ENCODE results near the gene YJEFN3. TPM values are rescaled to one million over a fixed set of nuclear protein-coding genes. Genes with fewer than 3 reads are reported as not detected.

YJEFN3 gene
- total RNA-seq, 1 experiment from 2014 or later = 6.1 TPM

DNA sequence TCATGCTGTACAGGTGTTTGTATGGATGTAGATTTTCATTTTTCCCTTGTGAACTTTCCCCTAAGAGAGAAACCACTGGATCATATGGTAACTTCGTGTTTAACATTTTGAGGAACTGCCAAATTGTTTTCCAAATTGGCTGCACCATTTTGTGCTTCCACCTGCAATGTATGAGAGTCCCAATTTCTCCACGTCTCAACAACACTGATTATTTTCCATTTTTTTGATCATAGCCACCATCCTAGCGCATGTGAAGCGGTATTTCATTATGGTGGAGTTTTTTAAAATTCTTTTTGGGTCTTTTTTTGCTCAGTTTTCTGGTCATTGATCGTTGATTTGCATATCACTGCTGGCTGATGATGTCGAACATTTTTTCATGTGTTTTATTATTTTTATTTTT lies 7.7 kb upstream of the YJEFN3 start:
- no peak overlapping the region for H3K27ac ChIP-seq (ENCODE audit: low read length)
- H3K27me3 ChIP-seq (ENCODE audit: control insufficient read depth, insufficient read depth, low read length) = no peaks in the 10 kb centered on the region
- CTCF ChIA-PET = no interaction called here
- ATAC-seq (no peak), DNase-seq (ENCODE audit: low read depth, low spot score) (no peak)
- TSS peak; percentile 20 for BruUV-seq (replicated peaks)
- no peaks in the 10 kb centered on the region for H3K9me3 ChIP-seq (ENCODE audit: control insufficient read depth, insufficient read depth, low read depth, low read length)
- in situ Hi-C loops (cut with HindIII; ENCODE audit: low pct_unique_long_range_greater_than_20kb, low sequenced_read_pairs) (no loop called here), intact Hi-C loops (cut with micrococcal nuclease; ENCODE audit: unreplicated experiment) (no loop called here)
- H3K4me1 ChIP-seq (ENCODE audit: control insufficient read depth, insufficient read depth, low read length) = no peaks in the 10 kb centered on the region; the same call in 1 of the 2 replicates
- POLR2A ChIA-PET = no interaction called here
- H3K36me3 ChIP-seq (ENCODE audit: control insufficient read depth, insufficient read depth, low read length) = 0 out of 2 replicates have a peak, but pooled peaks cover 2% of the 10 kb centered on the region
- TF ChIP-seq, protein P1, sequence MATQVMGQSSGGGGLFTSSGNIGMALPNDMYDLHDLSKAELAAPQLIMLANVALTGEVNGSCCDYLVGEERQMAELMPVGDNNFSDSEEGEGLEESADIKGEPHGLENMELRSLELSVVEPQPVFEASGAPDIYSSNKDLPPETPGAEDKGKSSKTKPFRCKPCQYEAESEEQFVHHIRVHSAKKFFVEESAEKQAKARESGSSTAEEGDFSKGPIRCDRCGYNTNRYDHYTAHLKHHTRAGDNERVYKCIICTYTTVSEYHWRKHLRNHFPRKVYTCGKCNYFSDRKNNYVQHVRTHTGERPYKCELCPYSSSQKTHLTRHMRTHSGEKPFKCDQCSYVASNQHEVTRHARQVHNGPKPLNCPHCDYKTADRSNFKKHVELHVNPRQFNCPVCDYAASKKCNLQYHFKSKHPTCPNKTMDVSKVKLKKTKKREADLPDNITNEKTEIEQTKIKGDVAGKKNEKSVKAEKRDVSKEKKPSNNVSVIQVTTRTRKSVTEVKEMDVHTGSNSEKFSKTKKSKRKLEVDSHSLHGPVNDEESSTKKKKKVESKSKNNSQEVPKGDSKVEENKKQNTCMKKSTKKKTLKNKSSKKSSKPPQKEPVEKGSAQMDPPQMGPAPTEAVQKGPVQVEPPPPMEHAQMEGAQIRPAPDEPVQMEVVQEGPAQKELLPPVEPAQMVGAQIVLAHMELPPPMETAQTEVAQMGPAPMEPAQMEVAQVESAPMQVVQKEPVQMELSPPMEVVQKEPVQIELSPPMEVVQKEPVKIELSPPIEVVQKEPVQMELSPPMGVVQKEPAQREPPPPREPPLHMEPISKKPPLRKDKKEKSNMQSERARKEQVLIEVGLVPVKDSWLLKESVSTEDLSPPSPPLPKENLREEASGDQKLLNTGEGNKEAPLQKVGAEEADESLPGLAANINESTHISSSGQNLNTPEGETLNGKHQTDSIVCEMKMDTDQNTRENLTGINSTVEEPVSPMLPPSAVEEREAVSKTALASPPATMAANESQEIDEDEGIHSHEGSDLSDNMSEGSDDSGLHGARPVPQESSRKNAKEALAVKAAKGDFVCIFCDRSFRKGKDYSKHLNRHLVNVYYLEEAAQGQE (IDR thresholded peaks at IDR 0.05; ENCODE audit: insufficient read depth in 1 of 2, low read depth in 2 of 2, low read length in 1 of 2) = no peak
- TF ChIP-seq, protein P2, sequence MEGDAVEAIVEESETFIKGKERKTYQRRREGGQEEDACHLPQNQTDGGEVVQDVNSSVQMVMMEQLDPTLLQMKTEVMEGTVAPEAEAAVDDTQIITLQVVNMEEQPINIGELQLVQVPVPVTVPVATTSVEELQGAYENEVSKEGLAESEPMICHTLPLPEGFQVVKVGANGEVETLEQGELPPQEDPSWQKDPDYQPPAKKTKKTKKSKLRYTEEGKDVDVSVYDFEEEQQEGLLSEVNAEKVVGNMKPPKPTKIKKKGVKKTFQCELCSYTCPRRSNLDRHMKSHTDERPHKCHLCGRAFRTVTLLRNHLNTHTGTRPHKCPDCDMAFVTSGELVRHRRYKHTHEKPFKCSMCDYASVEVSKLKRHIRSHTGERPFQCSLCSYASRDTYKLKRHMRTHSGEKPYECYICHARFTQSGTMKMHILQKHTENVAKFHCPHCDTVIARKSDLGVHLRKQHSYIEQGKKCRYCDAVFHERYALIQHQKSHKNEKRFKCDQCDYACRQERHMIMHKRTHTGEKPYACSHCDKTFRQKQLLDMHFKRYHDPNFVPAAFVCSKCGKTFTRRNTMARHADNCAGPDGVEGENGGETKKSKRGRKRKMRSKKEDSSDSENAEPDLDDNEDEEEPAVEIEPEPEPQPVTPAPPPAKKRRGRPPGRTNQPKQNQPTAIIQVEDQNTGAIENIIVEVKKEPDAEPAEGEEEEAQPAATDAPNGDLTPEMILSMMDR (IDR thresholded peaks at IDR 0.05) = no peak
- no peak for TF ChIP-seq SIN3A (IDR thresholded peaks at IDR 0.05; ENCODE audit: borderline replicate concordance, insufficient read depth, low read depth, low read length)
- TF ChIP-seq POLR2AphosphoS5 (IDR thresholded peaks at IDR 0.05; ENCODE audit: low read depth, low read length) = no peak
- TF ChIP-seq TCF7L2 (IDR thresholded peaks at IDR 0.05; ENCODE audit: low read depth, low read length) = no peak
- H3K4me3 ChIP-seq (ENCODE audit: low read depth in 2 of 2, low read length in 2 of 2) = no peak overlapping the region

DNA sequence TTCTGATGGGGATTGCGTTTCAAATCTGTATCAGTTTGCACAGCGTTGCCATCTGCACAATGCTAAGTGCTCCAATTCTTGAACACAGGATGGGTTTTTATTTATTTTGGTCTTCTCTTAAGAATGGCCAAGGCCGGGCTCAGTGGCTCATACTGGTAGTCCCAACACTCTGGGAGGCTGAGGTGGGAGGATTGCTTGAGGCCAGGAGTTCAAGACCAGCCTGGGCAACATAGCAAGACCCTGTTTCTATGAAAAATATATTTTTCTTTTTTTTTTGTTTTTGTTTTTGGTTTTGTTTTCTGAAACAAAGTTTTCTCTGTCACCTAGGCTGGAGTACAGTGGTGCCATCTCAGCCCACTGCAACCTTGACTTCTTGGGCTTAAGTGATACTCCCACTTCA lies 5.5 kb upstream of the YJEFN3 start:
- H3K36me3 ChIP-seq (ENCODE audit: control insufficient read depth, insufficient read depth, low read length) = 0 out of 2 replicates have a peak, but pooled peaks cover 2% of the 10 kb centered on the region
- H3K9me3 ChIP-seq (ENCODE audit: control insufficient read depth, insufficient read depth, low read depth, low read length) = no peaks in the 10 kb centered on the region
- ChIA-PET POLR2A (no interaction called here), CTCF (no interaction called here)
- H3K4me3 ChIP-seq (ENCODE audit: low read depth in 2 of 2, low read length in 2 of 2) = no peak overlapping the region
- DNase-seq (ENCODE audit: low read depth, low spot score) = no peak
- intact Hi-C loops (cut with micrococcal nuclease; ENCODE audit: unreplicated experiment) (no loop called here), in situ Hi-C loops (cut with HindIII; ENCODE audit: low pct_unique_long_range_greater_than_20kb, low sequenced_read_pairs) (no loop called here)
- no peaks in the 10 kb centered on the region; the same call in 1 of the 2 replicates for H3K4me1 ChIP-seq (ENCODE audit: control insufficient read depth, insufficient read depth, low read length)
- H3K27ac ChIP-seq (ENCODE audit: low read length) = no peak overlapping the region
- no TSS peak for BruUV-seq (replicated peaks)
- no peak for ATAC-seq
- TF ChIP-seq, protein P1 (IDR thresholded peaks at IDR 0.05; ENCODE audit: insufficient read depth in 1 of 2, low read depth in 2 of 2, low read length in 1 of 2) = no peak
- TF ChIP-seq TCF7L2 (IDR thresholded peaks at IDR 0.05; ENCODE audit: low read depth, low read length) (no peak), SIN3A (IDR thresholded peaks at IDR 0.05; ENCODE audit: borderline replicate concordance, insufficient read depth, low read depth, low read length) (no peak), POLR2AphosphoS5 (IDR thresholded peaks at IDR 0.05; ENCODE audit: low read depth, low read length) (no peak)
- TF ChIP-seq, protein P2 (IDR thresholded peaks at IDR 0.05) = no peak
- no peaks in the 10 kb centered on the region for H3K27me3 ChIP-seq (ENCODE audit: control insufficient read depth, insufficient read depth, low read length)
